ENCODE measurements around the gene ANAPC2.

DNA sequence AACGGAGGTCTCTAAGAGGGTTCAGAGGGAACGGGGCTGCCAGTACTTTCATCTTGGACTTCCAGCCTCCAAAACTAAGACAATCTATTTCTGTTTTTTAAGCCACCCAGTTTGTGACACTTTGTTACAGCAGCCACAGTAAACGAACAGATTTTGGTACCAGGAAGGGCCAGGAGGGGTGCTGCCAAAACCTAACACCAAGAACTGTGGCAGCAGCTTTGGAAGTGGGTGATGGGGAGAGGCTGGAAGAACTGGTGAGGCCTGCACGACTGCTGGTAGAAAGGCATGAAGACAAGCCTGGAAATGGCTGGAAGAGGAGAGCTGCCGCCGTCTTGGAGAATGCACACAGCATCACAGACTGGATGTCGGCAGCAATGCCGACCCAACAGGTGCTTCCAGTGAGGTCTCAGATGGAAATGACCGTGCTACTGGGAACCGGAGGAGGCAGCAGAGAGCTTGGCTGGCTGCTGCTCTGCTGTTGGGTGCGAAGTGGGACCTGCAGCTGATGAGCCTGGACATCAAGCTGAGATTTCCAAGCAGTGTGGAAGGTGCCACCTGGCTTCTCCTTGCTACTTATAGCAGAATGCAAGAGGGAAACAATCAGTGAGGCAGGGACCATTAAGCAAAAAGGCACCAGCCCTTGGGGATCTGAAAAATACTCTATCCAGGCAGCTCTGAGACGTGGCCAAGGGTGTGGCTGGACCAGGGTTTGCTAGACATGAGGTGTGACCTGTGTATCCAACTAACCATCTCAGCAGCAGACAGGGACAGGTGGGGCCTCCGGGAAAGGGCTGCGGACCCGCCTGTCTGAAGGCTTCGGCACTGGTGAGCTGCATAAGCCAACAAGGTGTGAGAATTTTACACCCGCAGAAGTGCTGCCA is 11.8 kb downstream of the ANAPC2 start:
- no peak for TF ChIP-seq POLR2A (IDR thresholded peaks at IDR 0.05)
- TF ChIP-seq, protein P1, sequence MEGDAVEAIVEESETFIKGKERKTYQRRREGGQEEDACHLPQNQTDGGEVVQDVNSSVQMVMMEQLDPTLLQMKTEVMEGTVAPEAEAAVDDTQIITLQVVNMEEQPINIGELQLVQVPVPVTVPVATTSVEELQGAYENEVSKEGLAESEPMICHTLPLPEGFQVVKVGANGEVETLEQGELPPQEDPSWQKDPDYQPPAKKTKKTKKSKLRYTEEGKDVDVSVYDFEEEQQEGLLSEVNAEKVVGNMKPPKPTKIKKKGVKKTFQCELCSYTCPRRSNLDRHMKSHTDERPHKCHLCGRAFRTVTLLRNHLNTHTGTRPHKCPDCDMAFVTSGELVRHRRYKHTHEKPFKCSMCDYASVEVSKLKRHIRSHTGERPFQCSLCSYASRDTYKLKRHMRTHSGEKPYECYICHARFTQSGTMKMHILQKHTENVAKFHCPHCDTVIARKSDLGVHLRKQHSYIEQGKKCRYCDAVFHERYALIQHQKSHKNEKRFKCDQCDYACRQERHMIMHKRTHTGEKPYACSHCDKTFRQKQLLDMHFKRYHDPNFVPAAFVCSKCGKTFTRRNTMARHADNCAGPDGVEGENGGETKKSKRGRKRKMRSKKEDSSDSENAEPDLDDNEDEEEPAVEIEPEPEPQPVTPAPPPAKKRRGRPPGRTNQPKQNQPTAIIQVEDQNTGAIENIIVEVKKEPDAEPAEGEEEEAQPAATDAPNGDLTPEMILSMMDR (IDR thresholded peaks at IDR 0.05): peak in 5 of 6 experiments; percentile 15 to 78 (median 71)
